ENCODE results near the gene RBM18. TPM values are rescaled to one million over a fixed set of nuclear protein-coding genes. Genes with fewer than 3 reads are reported as not detected.

The RBM18 gene
- total and polyA plus RNA-seq, 2 donors (not counting 1 experiment from before 2014, with no cell fraction given): 11.2 to 25.1 TPM

GRCh38 chr9:122256206-122256605 is 8.4 kb downstream of the RBM18 start:
- Histone ChIP-seq H3K4me2 (ENCODE audit: extremely low read depth, insufficient read depth, low read length) (no peak overlapping the region), H3K79me2 (ENCODE audit: control insufficient read depth, insufficient read depth, low read length) (no peaks in the 10 kb centered on the region), H4K20me1 (ENCODE audit: control insufficient read depth, extremely low read depth, insufficient read depth, low read length) (no peaks in the 10 kb centered on the region), H3K36me3 (ENCODE audit: control insufficient read depth, insufficient read depth, low read length) (peaks cover 3% of the 10 kb centered on the region), H3K27ac (ENCODE audit: insufficient read depth, low read length) (no peak overlapping the region), H3K4me3 (replicated peaks in 1 of 4; ENCODE audit: control extremely low read depth in 1 of 4, insufficient read depth in 1 of 4, low read depth in 3 of 4, low read length in 4 of 4) (no peak overlapping the region), H3K9ac (ENCODE audit: insufficient read depth, low read length) (no peak overlapping the region), H3K4me1 (ENCODE audit: control insufficient read depth, extremely low read depth, insufficient read depth, low read length) (no peaks in the 10 kb centered on the region), H3K27me3 (ENCODE audit: control insufficient read depth, insufficient read depth, low read length) (no peaks in the 10 kb centered on the region), H2AFZ (ENCODE audit: low read length) (no peak overlapping the region), H3K9me3 (ENCODE audit: control insufficient read depth, insufficient read depth, low read depth, low read length) (no peaks in the 10 kb centered on the region)
- TF ChIP-seq, protein P1, sequence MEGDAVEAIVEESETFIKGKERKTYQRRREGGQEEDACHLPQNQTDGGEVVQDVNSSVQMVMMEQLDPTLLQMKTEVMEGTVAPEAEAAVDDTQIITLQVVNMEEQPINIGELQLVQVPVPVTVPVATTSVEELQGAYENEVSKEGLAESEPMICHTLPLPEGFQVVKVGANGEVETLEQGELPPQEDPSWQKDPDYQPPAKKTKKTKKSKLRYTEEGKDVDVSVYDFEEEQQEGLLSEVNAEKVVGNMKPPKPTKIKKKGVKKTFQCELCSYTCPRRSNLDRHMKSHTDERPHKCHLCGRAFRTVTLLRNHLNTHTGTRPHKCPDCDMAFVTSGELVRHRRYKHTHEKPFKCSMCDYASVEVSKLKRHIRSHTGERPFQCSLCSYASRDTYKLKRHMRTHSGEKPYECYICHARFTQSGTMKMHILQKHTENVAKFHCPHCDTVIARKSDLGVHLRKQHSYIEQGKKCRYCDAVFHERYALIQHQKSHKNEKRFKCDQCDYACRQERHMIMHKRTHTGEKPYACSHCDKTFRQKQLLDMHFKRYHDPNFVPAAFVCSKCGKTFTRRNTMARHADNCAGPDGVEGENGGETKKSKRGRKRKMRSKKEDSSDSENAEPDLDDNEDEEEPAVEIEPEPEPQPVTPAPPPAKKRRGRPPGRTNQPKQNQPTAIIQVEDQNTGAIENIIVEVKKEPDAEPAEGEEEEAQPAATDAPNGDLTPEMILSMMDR (conservative IDR thresholded peaks at IDR 0.05 in 1 of 2, IDR thresholded peaks at IDR 0.05 in 1 of 2; ENCODE audit: low read depth in 1 of 2, low read length in 2 of 2): no peak
- TF ChIP-seq EZH2 (IDR thresholded peaks at IDR 0.05; ENCODE audit: low read length, missing control alignments): no peak
- DNase-seq (ENCODE audit: low read depth in 2 of 2): no peak

DNA sequence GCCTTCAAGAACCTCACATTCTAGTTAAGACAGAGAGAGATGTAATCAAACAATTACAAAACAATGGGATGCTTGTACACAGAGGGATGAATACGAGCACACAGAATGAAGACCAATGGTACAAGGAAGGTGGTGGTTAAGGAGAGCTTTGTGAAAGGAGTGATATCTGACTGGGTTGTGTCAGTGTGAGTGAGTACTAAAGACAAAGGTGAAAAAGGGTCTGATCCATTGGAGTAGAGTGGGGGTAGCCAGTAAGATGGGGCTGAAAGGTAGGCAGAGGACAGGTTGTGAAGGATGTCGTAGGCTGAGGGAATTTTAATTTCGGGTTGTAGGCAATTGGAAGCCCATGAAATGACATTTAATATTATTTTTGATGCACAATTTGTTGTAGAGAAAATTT is 9.9 kb downstream of the RBM18 start:
- Histone ChIP-seq H3K27ac (ENCODE audit: insufficient read depth, low read length) (no peak overlapping the region), H3K4me3 (replicated peaks in 1 of 4; ENCODE audit: control extremely low read depth in 1 of 4, insufficient read depth in 1 of 4, low read depth in 3 of 4, low read length in 4 of 4) (no peak overlapping the region), H3K9me3 (ENCODE audit: control insufficient read depth, insufficient read depth, low read depth, low read length) (no peaks in the 10 kb centered on the region), H3K9ac (ENCODE audit: insufficient read depth, low read length) (no peak overlapping the region), H3K79me2 (ENCODE audit: control insufficient read depth, insufficient read depth, low read length) (no peaks in the 10 kb centered on the region), H3K27me3 (ENCODE audit: control insufficient read depth, insufficient read depth, low read length) (no peaks in the 10 kb centered on the region), H3K4me1 (ENCODE audit: control insufficient read depth, extremely low read depth, insufficient read depth, low read length) (no peaks in the 10 kb centered on the region), H3K36me3 (ENCODE audit: control insufficient read depth, insufficient read depth, low read length) (peaks cover 3% of the 10 kb centered on the region), H2AFZ (ENCODE audit: low read length) (no peak overlapping the region), H3K4me2 (ENCODE audit: extremely low read depth, insufficient read depth, low read length) (no peak overlapping the region), H4K20me1 (ENCODE audit: control insufficient read depth, extremely low read depth, insufficient read depth, low read length) (no peaks in the 10 kb centered on the region)
- no peak for TF ChIP-seq EZH2 (IDR thresholded peaks at IDR 0.05; ENCODE audit: low read length, missing control alignments)
- TF ChIP-seq, protein P1 (conservative IDR thresholded peaks at IDR 0.05 in 1 of 2, IDR thresholded peaks at IDR 0.05 in 1 of 2; ENCODE audit: low read depth in 1 of 2, low read length in 2 of 2): no peak
- DNase-seq (ENCODE audit: low read depth in 2 of 2): no peak

DNA sequence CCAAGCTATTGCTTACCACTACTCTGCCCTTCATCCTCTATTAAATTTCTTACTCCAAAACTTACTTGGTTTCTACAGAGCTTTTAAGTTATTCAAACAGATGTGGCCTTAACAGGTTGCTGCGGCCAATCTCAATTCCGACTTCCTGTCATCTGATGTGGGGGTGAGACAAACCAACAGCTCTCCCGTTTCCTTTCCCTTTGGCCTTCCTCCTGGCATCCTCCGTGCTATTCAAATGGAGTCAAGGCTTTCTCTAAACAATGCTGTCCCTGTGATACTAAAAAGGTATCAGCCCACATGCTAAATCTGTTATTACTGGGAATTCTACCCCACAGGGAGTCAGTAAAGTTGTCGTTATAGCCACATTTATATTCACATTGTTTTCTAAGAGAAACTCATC is 11.8 kb downstream of the RBM18 start:
- Histone ChIP-seq H3K9me3 (ENCODE audit: control insufficient read depth, insufficient read depth, low read depth, low read length) (no peaks in the 10 kb centered on the region), H4K20me1 (ENCODE audit: control insufficient read depth, extremely low read depth, insufficient read depth, low read length) (no peaks in the 10 kb centered on the region), H3K4me3 (replicated peaks in 1 of 4; ENCODE audit: control extremely low read depth in 1 of 4, insufficient read depth in 1 of 4, low read depth in 3 of 4, low read length in 4 of 4) (no peak overlapping the region), H2AFZ (ENCODE audit: low read length) (no peak overlapping the region), H3K27ac (ENCODE audit: insufficient read depth, low read length) (no peak overlapping the region), H3K27me3 (ENCODE audit: control insufficient read depth, insufficient read depth, low read length) (no peaks in the 10 kb centered on the region), H3K4me1 (ENCODE audit: control insufficient read depth, extremely low read depth, insufficient read depth, low read length) (no peaks in the 10 kb centered on the region), H3K9ac (ENCODE audit: insufficient read depth, low read length) (no peak overlapping the region), H3K79me2 (ENCODE audit: control insufficient read depth, insufficient read depth, low read length) (no peaks in the 10 kb centered on the region), H3K4me2 (ENCODE audit: extremely low read depth, insufficient read depth, low read length) (no peak overlapping the region), H3K36me3 (ENCODE audit: control insufficient read depth, insufficient read depth, low read length) (peaks cover 5% of the 10 kb centered on the region)
- TF ChIP-seq EZH2 (IDR thresholded peaks at IDR 0.05; ENCODE audit: low read length, missing control alignments): no peak
- TF ChIP-seq, protein P1 (conservative IDR thresholded peaks at IDR 0.05 in 1 of 2, IDR thresholded peaks at IDR 0.05 in 1 of 2; ENCODE audit: low read depth in 1 of 2, low read length in 2 of 2): no peak
- no peak for DNase-seq (ENCODE audit: low read depth in 2 of 2)
